Stimulated activated CD8-positive, alpha-beta memory T cell treated with anti-CD3 and anti-CD28 coated beads, Interleukin-4, amount 100 ng/mL, for 4 hours (primary cell): ENCODE results near the gene LMBR1L.
"Not testable (repeated sequence)": the region's sequence is repeated elsewhere in the genome, so short reads cannot be mapped to it uniquely, and the experiment has no call there.

ENCODE experiments used
- DNase-seq, 2 donors: peaks; one replicate each; pipeline ENCODE4 v3.0.0-alpha.2; 2020; ENCODE audit warnings: low read depth in 2 of 2, low spot score in 1 of 2

LMBR1L gene

DNA sequence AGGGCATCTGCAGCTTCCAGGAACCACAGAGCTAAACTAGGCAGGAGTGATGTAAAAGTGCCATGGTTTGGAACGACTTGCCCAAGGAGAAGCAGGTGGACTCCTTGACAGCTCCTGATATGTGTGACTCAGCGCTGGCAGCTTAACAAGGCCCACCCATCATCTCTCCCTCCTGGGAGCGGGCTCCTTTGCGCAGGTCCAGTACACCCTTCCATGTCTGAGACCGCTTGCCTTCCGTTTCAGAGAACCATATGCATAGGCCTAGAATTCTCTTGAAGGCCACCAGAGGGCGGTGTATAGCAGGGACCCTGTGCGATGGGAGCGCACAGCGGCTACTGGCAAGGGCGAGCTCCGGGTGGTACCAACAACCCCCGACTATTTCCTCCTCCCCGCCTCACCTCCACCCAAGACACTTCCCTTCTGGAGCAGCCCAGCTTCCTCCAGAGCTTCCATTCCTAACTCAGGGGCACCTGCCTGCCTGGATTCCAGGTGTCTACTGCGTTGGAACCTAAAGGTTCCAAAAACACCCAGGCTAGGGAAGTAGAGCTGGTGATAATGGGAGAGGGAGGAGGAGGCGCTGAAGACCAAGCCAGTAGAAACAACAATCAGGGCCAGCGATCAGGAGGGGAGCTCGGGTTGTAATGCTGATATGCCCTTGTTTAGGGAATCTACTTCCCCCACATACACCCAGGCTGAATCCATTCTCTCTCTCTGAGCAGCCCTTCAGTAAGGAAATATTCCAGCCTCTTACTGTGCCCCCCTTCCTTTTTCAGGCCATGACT lies 22.3 kb downstream of the LMBR1L start:
- DNase-seq, result peak; percentile 38 to 49

GRCh38 chr12:49086116-49086515 lies 24.5 kb downstream of the LMBR1L start:
- DNase-seq, result no peak

DNA sequence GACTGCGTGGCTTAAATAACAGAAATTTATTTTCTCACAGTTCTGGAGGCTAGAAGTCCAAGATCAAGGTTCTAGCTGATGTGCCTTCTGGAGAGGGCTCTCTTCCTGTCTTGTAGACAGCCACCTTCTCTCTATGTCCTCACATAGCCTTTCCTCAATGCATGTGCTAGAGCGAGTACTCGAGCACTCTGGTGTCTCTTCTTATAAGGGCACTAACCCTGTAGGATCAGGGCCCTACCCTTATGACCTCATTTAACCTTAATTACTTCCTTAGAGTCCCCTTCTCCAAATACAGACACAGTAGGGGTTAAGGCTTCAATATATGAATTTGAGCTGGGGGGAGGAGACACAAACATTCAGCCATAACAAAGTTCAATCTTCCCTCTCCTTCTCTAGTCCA lies 26.2 kb downstream of the LMBR1L start:
- DNase-seq, result no peak

DNA sequence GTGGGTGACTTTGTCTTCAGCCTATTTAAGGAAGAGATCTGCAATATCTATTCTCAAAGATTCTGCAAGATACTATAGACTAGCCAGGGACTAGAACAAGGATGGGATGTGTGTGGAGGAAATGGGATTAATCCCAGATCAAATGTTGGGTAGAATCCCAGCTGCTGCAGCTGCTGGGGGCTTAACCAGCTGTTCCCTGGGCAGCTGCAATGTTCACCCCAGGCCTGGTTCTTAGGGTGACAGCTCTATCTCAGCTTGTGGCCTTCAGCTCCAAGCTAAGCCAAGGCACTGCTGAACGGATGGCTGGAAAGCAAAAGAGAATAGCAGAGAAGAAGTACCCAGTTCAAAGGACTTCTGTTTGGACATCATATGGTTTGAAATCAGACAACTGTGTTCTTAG lies 30.9 kb downstream of the LMBR1L start:
- no peak for DNase-seq

GRCh38 chr12:49070971-49071370 lies 39.7 kb downstream of the LMBR1L start:
- no peak for DNase-seq

- DNase-seq, result peak; percentile 95 to 98
Measured at GRCh38 chr12:49069507-49070346, 40.9 kb downstream of the LMBR1L start, which contains the start of gene RHEBL1. RHEBL1 (minus strand) TSS chr12:49069979; CDS start chr12:49069785, 194 bp downstream.

DNA sequence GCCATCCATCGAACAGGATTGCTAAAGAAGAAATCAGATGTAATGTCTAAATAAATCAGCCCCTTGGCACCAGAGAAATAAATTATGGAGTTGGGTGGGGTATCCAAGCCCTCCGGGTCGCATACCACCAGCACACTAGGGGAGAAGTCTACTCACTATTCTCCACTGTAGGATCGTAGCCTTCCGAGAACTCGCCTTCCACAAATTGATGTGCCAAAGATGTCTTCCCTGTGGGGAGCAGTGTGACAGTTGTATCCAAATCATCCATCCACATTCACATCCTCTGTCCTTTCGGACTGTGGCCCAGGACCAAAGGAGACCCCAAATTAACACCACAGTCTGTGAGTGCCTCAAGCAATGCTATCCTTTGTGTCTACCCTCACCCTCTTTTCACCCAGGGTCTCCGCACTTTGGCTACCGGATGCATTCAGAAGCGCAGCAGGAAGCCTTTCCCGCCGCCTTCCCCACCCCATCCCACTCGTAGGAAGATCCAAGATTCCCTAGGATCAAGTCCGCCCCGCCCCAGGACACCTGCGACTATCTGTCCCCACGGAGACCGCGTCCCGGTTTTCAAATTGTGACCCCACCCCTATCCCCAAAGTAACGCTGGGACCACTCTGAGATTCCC lies 41.7 kb downstream of the LMBR1L start:
- no peak for DNase-seq

DNA sequence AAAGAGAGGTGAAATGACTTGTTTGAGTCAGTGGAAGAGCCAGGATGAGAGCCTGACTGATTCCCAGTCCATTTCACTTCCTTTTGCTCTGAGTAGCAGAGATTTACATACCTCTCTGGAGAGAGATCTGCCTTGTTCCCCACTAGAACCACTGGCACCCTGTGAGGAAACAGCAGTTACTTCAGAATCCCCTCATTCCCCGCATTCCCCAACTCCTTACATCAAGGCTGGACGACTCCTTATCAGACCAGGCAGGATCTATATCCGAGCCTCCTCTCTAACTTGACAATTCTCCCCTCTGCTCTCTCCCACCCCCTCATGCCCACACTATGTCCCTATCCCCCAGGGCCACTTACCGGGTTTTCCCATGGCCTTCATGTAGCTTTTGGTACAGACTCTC lies 44.5 kb downstream of the LMBR1L start:
- no peak for DNase-seq

- no peak for DNase-seq
Measured at GRCh38 chr12:49064767-49065152, 45.9 kb downstream of the LMBR1L start.

DNA sequence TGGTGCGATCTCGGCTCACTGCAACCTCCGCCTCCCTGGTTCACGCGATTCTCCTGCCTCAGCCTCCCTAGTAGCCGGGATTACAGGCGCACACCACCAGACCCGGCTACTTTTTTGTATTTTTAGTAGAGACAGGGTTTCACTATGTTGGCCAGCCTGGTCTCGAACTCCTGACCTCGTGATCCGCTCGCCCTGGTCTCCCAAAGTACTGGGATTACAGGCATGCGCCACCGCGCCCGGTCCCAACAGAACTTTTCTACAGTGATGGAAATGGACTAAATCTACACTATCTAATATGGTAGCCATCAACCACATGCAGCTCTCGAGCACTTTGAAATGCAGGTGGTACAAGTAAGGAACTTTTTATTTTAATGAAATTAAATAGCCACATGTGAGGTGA lies 48.7 kb downstream of the LMBR1L start:
- not testable (repeated sequence) for DNase-seq

- no peak for DNase-seq
Measured at GRCh38 chr12:49061157-49061650, 49.4 kb downstream of the LMBR1L start.

GRCh38 chr12:49060237-49061156 lies 50.1 kb downstream of the LMBR1L start, which contains the start of gene KMT2D:
KMT2D (minus strand) TSS chr12:49060794; CDS start chr12:49055324, 5,470 bp downstream.
- DNase-seq, result peak; percentile 65 to 84

GRCh38 chr12:49059299-49060171 lies 51.1 kb downstream of the LMBR1L start:
- no peak for DNase-seq

- no peak for DNase-seq
Measured at GRCh38 chr12:49059045-49059298, 51.7 kb downstream of the LMBR1L start.

- no peak for DNase-seq
Measured at GRCh38 chr12:49058366-49059044, 52.1 kb downstream of the LMBR1L start.

- DNase-seq, result no peak
Measured at GRCh38 chr12:49057888-49058287, 52.8 kb downstream of the LMBR1L start.

GRCh38 chr12:49055978-49056754 lies 54.5 kb downstream of the LMBR1L start:
- no peak for DNase-seq

GRCh38 chr12:49055092-49055491 lies 55.6 kb downstream of the LMBR1L start:
- DNase-seq, result no peak
